Measurements from ENCODE around the gene PYGL. TPM values are rescaled to one million over a fixed set of nuclear protein-coding genes. Genes with fewer than 3 reads are reported as not detected.

The PYGL gene
- total and polyA plus RNA-seq, 2 experiments from 2014 or later = 57.6 to 93.8 TPM

DNA sequence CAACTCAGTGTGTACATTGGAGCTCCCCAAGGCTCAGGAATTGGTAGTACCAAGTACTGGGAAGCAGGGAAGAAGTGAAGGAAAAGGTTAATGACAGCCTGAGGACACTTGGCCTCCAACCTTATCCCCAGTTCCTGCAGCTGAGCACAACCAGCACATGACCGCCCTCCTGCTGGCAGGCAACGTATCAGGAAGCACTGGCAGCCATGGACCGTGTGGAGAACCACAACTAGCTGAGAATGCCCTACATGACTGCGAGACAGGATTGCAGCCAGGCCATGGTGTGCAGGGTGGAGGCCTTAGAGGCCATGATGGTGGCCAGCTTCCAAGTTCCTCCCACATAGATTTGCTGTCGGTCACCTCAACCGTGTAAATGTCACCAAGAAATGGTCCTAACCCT is 26.8 kb downstream of the PYGL start:
- Histone ChIP-seq H3K4me1 (ENCODE audit: insufficient read depth) (peaks cover 9% of the 10 kb centered on the region; the same call in 1 of the 2 replicates), H3K4me2 (no peak overlapping the region), H3K36me3 (ENCODE audit: insufficient read depth) (peaks cover 12% of the 10 kb centered on the region; the same call in 1 of the 2 replicates), H3K27me3 (ENCODE audit: insufficient read depth) (no peaks in the 10 kb centered on the region), H3K79me2 (replicated peaks; ENCODE audit: insufficient read depth) (no peaks in the 10 kb centered on the region), H4K20me1 (replicated peaks; ENCODE audit: insufficient read depth) (no peaks in the 10 kb centered on the region), H2AFZ (no peak overlapping the region), H3F3A (replicated peaks; ENCODE audit: low read depth) (no peaks in the 10 kb centered on the region), H3K27ac (ENCODE audit: low read depth) (no peak overlapping the region), H3K4me3 (no peak overlapping the region), H3K9me2 (ENCODE audit: insufficient read depth) (no peaks in the 10 kb centered on the region)
- H3K4me1 Mint-ChIP-seq = peaks cover 9% of the 10 kb centered on the region
- no peak overlapping the region for H3K4me3 Mint-ChIP-seq
- ATAC-seq (no peak), DNase-seq (ENCODE audit: low spot score) (no peak)
- peaks cover 47% of the 10 kb centered on the region for H3K36me3 Mint-ChIP-seq (ENCODE audit: low read depth)
- H3K9me3 Mint-ChIP-seq = no peaks in the 10 kb centered on the region
- H3K27ac Mint-ChIP-seq = no peak overlapping the region
- H3K27me3 Mint-ChIP-seq (ENCODE audit: insufficient read depth, low read depth, poor library complexity) = no peaks in the 10 kb centered on the region
- TF ChIP-seq, protein P1, sequence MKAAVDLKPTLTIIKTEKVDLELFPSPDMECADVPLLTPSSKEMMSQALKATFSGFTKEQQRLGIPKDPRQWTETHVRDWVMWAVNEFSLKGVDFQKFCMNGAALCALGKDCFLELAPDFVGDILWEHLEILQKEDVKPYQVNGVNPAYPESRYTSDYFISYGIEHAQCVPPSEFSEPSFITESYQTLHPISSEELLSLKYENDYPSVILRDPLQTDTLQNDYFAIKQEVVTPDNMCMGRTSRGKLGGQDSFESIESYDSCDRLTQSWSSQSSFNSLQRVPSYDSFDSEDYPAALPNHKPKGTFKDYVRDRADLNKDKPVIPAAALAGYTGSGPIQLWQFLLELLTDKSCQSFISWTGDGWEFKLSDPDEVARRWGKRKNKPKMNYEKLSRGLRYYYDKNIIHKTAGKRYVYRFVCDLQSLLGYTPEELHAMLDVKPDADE (IDR thresholded peaks at IDR 0.05) = no peak
- TF ChIP-seq ZNF114 (CRISPR knock-in tag; IDR thresholded peaks at IDR 0.05) (no peak), NANOG (IDR thresholded peaks at IDR 0.05; ENCODE audit: borderline replicate concordance) (no peak), ZNF462 (CRISPR knock-in tag; IDR thresholded peaks at IDR 0.05) (no peak), EZH2 (IDR thresholded peaks at IDR 0.05; ENCODE audit: low read depth, unreplicated experiment) (no peak), STAT1 (IDR thresholded peaks at IDR 0.05; ENCODE audit: unreplicated experiment) (no peak), EZH2phosphoT487 (IDR thresholded peaks at IDR 0.05; ENCODE audit: unreplicated experiment) (no peak), CREB1 (CRISPR knock-in tag; IDR thresholded peaks at IDR 0.05; ENCODE audit: low read depth) (no peak), JUNB (IDR thresholded peaks at IDR 0.05; ENCODE audit: unreplicated experiment) (no peak), POLR2AphosphoS5 (IDR thresholded peaks at IDR 0.05; ENCODE audit: low read depth) (no peak), ZNF331 (CRISPR knock-in tag; IDR thresholded peaks at IDR 0.05; ENCODE audit: low read depth) (no peak)
- TF ChIP-seq, protein P2, sequence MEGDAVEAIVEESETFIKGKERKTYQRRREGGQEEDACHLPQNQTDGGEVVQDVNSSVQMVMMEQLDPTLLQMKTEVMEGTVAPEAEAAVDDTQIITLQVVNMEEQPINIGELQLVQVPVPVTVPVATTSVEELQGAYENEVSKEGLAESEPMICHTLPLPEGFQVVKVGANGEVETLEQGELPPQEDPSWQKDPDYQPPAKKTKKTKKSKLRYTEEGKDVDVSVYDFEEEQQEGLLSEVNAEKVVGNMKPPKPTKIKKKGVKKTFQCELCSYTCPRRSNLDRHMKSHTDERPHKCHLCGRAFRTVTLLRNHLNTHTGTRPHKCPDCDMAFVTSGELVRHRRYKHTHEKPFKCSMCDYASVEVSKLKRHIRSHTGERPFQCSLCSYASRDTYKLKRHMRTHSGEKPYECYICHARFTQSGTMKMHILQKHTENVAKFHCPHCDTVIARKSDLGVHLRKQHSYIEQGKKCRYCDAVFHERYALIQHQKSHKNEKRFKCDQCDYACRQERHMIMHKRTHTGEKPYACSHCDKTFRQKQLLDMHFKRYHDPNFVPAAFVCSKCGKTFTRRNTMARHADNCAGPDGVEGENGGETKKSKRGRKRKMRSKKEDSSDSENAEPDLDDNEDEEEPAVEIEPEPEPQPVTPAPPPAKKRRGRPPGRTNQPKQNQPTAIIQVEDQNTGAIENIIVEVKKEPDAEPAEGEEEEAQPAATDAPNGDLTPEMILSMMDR (conservative IDR thresholded peaks at IDR 0.05; ENCODE audit: low read depth in 2 of 2) = no peak
- TF ChIP-seq, protein P3, sequence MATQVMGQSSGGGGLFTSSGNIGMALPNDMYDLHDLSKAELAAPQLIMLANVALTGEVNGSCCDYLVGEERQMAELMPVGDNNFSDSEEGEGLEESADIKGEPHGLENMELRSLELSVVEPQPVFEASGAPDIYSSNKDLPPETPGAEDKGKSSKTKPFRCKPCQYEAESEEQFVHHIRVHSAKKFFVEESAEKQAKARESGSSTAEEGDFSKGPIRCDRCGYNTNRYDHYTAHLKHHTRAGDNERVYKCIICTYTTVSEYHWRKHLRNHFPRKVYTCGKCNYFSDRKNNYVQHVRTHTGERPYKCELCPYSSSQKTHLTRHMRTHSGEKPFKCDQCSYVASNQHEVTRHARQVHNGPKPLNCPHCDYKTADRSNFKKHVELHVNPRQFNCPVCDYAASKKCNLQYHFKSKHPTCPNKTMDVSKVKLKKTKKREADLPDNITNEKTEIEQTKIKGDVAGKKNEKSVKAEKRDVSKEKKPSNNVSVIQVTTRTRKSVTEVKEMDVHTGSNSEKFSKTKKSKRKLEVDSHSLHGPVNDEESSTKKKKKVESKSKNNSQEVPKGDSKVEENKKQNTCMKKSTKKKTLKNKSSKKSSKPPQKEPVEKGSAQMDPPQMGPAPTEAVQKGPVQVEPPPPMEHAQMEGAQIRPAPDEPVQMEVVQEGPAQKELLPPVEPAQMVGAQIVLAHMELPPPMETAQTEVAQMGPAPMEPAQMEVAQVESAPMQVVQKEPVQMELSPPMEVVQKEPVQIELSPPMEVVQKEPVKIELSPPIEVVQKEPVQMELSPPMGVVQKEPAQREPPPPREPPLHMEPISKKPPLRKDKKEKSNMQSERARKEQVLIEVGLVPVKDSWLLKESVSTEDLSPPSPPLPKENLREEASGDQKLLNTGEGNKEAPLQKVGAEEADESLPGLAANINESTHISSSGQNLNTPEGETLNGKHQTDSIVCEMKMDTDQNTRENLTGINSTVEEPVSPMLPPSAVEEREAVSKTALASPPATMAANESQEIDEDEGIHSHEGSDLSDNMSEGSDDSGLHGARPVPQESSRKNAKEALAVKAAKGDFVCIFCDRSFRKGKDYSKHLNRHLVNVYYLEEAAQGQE (IDR thresholded peaks at IDR 0.05; ENCODE audit: unreplicated experiment) = no peak

Data from GM23338 (cell line).